Liver (tissue), 9 donors: ENCODE measurements around the gene SRC. TPM values are rescaled to one million over a fixed set of nuclear protein-coding genes. Genes with fewer than 3 reads are reported as not detected.

Experiments used
- DNase-seq: peaks from one replicate; pipeline ENCODE4 v3.0.0-alpha.2; 2017; ENCODE audit warnings: low spot score
- H3K27ac ChIP-seq, 2 donors: one replicate each; pipeline ENCODE4 v1.7.0; 2013; ENCODE audit warnings: inconsistent platforms in 2 of 2, low read length in 2 of 2, control low read depth in 1 of 2, low read depth in 1 of 2, mild to moderate bottlenecking in 1 of 2
- H3K27me3 ChIP-seq, 4 donors: one replicate each; pipeline versions ENCODE4 v1.6.1 to v1.7.0; 2013; ENCODE audit warnings: low read length in 3 of 4, inconsistent platforms in 1 of 4, mild to moderate bottlenecking in 1 of 4, moderate library complexity in 1 of 4; ENCODE audit not compliant: control insufficient read depth in 4 of 4, insufficient read depth in 4 of 4
- H3K36me3 ChIP-seq, 4 donors: one replicate each; pipeline versions ENCODE4 v1.6.1 to v1.7.0; 2013; ENCODE audit warnings: low read length in 3 of 4, mild to moderate bottlenecking in 3 of 4, low read depth in 1 of 4, moderate library complexity in 1 of 4; ENCODE audit not compliant: control insufficient read depth in 4 of 4, insufficient read depth in 3 of 4
- H3K4me1 ChIP-seq, 4 donors: one replicate each; pipeline versions ENCODE4 v1.6.1 to v1.7.0; 2013; ENCODE audit warnings: low read length in 3 of 4, mild to moderate bottlenecking in 3 of 4, moderate library complexity in 1 of 4; ENCODE audit not compliant: control insufficient read depth in 4 of 4, insufficient read depth in 4 of 4
- H3K4me3 ChIP-seq, 3 donors: one replicate each; pipeline versions ENCODE4 v1.6.1 to v1.7.0; 2013; ENCODE audit warnings: low read length in 3 of 3, control low read depth in 1 of 3, low read depth in 1 of 3, mild to moderate bottlenecking in 1 of 3
- H3K9ac ChIP-seq, 2 donors: one replicate each; pipeline ENCODE4 v1.7.0; 2013; ENCODE audit warnings: low read length in 2 of 2, mild to moderate bottlenecking in 2 of 2, moderate library complexity in 2 of 2, control low read depth in 1 of 2, low read depth in 1 of 2
- H3K9me3 ChIP-seq, 4 donors: one replicate each; pipeline versions ENCODE4 v1.6.1 to v1.7.0; 2013; ENCODE audit warnings: low read length in 3 of 4; ENCODE audit not compliant: control insufficient read depth in 4 of 4
- EGR1 ChIP-seq, 2 donors: IDR thresholded peaks; 2 replicates each; pipeline ENCODE4 v1.6.1; 2016 to 2018; ENCODE audit warnings: antibody characterized with exemption in 2 of 2, low read depth in 2 of 2
- FOXA1 ChIP-seq: IDR thresholded peaks from 2 replicates; pipeline ENCODE4 v1.6.1; 2016; ENCODE audit warnings: antibody characterized with exemption
- FOXA2 ChIP-seq: IDR thresholded peaks from 2 replicates; pipeline ENCODE4 v1.6.1; 2016; ENCODE audit warnings: antibody characterized with exemption
- HNF4A ChIP-seq, 2 donors: conservative IDR thresholded peaks; 2 replicates each; pipeline ENCODE4 v1.6.1; 2016; ENCODE audit warnings: antibody characterized with exemption in 2 of 2, mild to moderate bottlenecking in 2 of 2
- HNF4G ChIP-seq: IDR thresholded peaks from 2 replicates; pipeline ENCODE4 v1.6.1; 2016; ENCODE audit warnings: antibody characterized with exemption
- NR2F2 ChIP-seq: IDR thresholded peaks from 2 replicates; pipeline ENCODE4 v1.6.1; 2016; ENCODE audit warnings: antibody characterized with exemption
- RAD21 ChIP-seq, 2 donors: IDR thresholded peaks; 2 replicates each; pipeline ENCODE4 v1.6.1; 2016; ENCODE audit warnings: antibody characterized with exemption in 2 of 2, mild to moderate bottlenecking in 2 of 2
- SP1 ChIP-seq: IDR thresholded peaks from 2 replicates; pipeline ENCODE4 v1.6.1; 2018; ENCODE audit warnings: antibody characterized with exemption, mild to moderate bottlenecking
- TAF1 ChIP-seq: conservative IDR thresholded peaks from 2 replicates; pipeline ENCODE4 v1.6.1; 2016; ENCODE audit warnings: antibody characterized with exemption, mild to moderate bottlenecking
- YY1 ChIP-seq: IDR thresholded peaks from 2 replicates; pipeline ENCODE4 v1.6.1; 2016; ENCODE audit warnings: antibody characterized with exemption, mild to moderate bottlenecking
- ZBTB33 ChIP-seq: IDR thresholded peaks from 2 replicates; pipeline ENCODE4 v1.6.1; 2016; ENCODE audit warnings: antibody characterized with exemption
- WGBS: extraction: QIAGEN DNeasy Blood & Tissue Kit; methylation state at CpG from one replicate; pipeline ENCODE4 v1.1.7; 2013; 5-methylcytosine and 5-hydroxymethylcytosine counted together
- polyA plus RNA-seq, 2 donors: library from polyadenylated mRNA; stranded (reverse) in 1 of 2; unstranded in 1 of 2; fragments of 200-250 nt in 1 of 2; fragments of >200 nt in 1 of 2; fragmentation: Nextera tagmentation in 1 of 2; extraction: Ambion mirVana in 1 of 2; gene quantifications; one replicate each; pipeline versions ENCODE4 v1.2.1 to v1.2.3, GENCODE V29; 2013 to 2015
- total RNA-seq, 2 donors: library from RNA; depleted of rRNA; stranded (reverse); fragments of >200 nt; gene quantifications; one replicate each; pipeline ENCODE4 v1.2.3, GENCODE V29; 2014
- TF ChIP-seq, protein P1 (sequence below): IDR thresholded peaks from 2 replicates; pipeline ENCODE4 v1.6.1; 2016; ENCODE audit warnings: antibody characterized with exemption
- TF ChIP-seq, protein P2 (sequence below): fragments of 150-350 bp; IDR thresholded peaks from 2 replicates; pipeline ENCODE4 v1.5.1; 2017; ENCODE audit warnings: improper control_type of control experiment, low read depth, low read length; ENCODE audit not compliant: missing input control
- TF ChIP-seq, protein P3 (sequence below): IDR thresholded peaks from 2 replicates; pipeline ENCODE4 v1.6.1; 2016; ENCODE audit warnings: antibody characterized with exemption, mild to moderate bottlenecking
- donor health status: healthy.
- donor health status: healthy.
- donor health status: healthy.
- donor health status: healthy.
- donor health status: healthy.

The SRC gene
- total and polyA plus RNA-seq, 4 donors, result 3.3 to 21.2 (median 5.4) TPM

- TF ChIP-seq, protein P1, sequence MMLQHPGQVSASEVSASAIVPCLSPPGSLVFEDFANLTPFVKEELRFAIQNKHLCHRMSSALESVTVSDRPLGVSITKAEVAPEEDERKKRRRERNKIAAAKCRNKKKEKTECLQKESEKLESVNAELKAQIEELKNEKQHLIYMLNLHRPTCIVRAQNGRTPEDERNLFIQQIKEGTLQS, result no peak
These were observed 11.8 kb downstream of the SRC start (continued) for GRCh38 chr20:37357481-37358365.

- peaks cover 0 to 3% (median 0%) of the 10 kb centered on the region in 4 donors for H3K4me1 ChIP-seq
- DNase-seq, result no peak
- H3K27ac ChIP-seq, result no peak overlapping the region
- no peak overlapping the region for H3K9ac ChIP-seq
- H3K27me3 ChIP-seq, result no peaks in the 10 kb centered on the region
- 85% methylated on average over 23 of the region's 23 CpGs for WGBS
- no peaks in the 10 kb centered on the region for H3K9me3 ChIP-seq
- TF ChIP-seq TAF1 (no peak), HNF4A (conservative IDR thresholded peaks at IDR 0.05) (no peak), FOXA1 (no peak)
- TF ChIP-seq, protein P1, result no peak
- no peaks in the 10 kb centered on the region for H3K36me3 ChIP-seq
- H3K4me3 ChIP-seq, result no peak overlapping the region
These were observed 12.6 kb downstream of the SRC start for GRCh38 chr20:37358366-37359150.

DNA sequence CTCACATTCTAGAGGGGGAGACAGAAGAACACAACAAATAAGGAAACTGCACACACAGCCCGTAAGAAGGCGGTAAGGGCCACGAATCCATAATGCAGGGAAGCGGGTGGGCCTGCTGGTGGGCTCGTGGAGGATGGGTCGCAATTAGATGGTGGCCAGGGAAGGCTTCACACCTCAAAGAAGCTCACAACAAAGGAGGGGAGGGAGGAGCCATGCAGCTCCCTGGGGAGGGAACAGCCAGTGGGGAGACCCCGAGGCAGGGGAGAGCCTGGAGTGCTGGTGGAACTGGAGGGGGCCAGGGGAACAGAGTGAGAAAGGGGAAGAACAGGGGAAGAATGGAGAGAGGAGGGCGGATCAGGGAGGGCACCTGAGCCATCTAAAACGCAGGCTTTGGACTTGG lies 13.4 kb downstream of the SRC start:
- Histone ChIP-seq H3K27ac (no peak overlapping the region), H3K27me3 (no peaks in the 10 kb centered on the region), H3K9ac (no peak overlapping the region), H3K4me1 (peaks cover 0 to 3% (median 0%) of the 10 kb centered on the region in 4 donors), H3K36me3 (no peaks in the 10 kb centered on the region), H3K4me3 (no peak overlapping the region), H3K9me3 (no peaks in the 10 kb centered on the region)
- whole genome bisulfite sequencing, result 87% methylated on average over 9 of the region's 9 CpGs
- no peak for DNase-seq
- TF ChIP-seq RAD21 (IDR thresholded peaks at IDR 0.05) (no peak), SP1 (no peak), HNF4G (no peak), FOXA1 (no peak)
- TF ChIP-seq, protein P2, sequence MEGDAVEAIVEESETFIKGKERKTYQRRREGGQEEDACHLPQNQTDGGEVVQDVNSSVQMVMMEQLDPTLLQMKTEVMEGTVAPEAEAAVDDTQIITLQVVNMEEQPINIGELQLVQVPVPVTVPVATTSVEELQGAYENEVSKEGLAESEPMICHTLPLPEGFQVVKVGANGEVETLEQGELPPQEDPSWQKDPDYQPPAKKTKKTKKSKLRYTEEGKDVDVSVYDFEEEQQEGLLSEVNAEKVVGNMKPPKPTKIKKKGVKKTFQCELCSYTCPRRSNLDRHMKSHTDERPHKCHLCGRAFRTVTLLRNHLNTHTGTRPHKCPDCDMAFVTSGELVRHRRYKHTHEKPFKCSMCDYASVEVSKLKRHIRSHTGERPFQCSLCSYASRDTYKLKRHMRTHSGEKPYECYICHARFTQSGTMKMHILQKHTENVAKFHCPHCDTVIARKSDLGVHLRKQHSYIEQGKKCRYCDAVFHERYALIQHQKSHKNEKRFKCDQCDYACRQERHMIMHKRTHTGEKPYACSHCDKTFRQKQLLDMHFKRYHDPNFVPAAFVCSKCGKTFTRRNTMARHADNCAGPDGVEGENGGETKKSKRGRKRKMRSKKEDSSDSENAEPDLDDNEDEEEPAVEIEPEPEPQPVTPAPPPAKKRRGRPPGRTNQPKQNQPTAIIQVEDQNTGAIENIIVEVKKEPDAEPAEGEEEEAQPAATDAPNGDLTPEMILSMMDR, result no peak
- TF ChIP-seq, protein P1, result no peak

- no peak overlapping the region for H3K9ac ChIP-seq
- no peak for DNase-seq
- H3K27me3 ChIP-seq, result no peaks in the 10 kb centered on the region
- H3K9me3 ChIP-seq, result no peaks in the 10 kb centered on the region
- no peak overlapping the region for H3K27ac ChIP-seq
- H3K36me3 ChIP-seq, result no peaks in the 10 kb centered on the region
- no peak overlapping the region for H3K4me3 ChIP-seq
- peaks cover 0 to 3% (median 0%) of the 10 kb centered on the region in 4 donors for H3K4me1 ChIP-seq
- 91% methylated on average over 5 of the region's 5 CpGs for WGBS
- TF ChIP-seq EGR1 (IDR thresholded peaks at IDR 0.05; ENCODE audit: low read depth in 2 of 2) (no peak), SP1 (no peak), NR2F2 (no peak), FOXA2 (no peak), HNF4A (conservative IDR thresholded peaks at IDR 0.05) (no peak), ZBTB33 (no peak), TAF1 (no peak), FOXA1 (no peak), YY1 (no peak)
- TF ChIP-seq, protein P3, sequence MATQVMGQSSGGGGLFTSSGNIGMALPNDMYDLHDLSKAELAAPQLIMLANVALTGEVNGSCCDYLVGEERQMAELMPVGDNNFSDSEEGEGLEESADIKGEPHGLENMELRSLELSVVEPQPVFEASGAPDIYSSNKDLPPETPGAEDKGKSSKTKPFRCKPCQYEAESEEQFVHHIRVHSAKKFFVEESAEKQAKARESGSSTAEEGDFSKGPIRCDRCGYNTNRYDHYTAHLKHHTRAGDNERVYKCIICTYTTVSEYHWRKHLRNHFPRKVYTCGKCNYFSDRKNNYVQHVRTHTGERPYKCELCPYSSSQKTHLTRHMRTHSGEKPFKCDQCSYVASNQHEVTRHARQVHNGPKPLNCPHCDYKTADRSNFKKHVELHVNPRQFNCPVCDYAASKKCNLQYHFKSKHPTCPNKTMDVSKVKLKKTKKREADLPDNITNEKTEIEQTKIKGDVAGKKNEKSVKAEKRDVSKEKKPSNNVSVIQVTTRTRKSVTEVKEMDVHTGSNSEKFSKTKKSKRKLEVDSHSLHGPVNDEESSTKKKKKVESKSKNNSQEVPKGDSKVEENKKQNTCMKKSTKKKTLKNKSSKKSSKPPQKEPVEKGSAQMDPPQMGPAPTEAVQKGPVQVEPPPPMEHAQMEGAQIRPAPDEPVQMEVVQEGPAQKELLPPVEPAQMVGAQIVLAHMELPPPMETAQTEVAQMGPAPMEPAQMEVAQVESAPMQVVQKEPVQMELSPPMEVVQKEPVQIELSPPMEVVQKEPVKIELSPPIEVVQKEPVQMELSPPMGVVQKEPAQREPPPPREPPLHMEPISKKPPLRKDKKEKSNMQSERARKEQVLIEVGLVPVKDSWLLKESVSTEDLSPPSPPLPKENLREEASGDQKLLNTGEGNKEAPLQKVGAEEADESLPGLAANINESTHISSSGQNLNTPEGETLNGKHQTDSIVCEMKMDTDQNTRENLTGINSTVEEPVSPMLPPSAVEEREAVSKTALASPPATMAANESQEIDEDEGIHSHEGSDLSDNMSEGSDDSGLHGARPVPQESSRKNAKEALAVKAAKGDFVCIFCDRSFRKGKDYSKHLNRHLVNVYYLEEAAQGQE, result no peak
These were observed 13.9 kb downstream of the SRC start for GRCh38 chr20:37359836-37360235.
